IgD-negative memory B cell (primary cell): ENCODE measurements around the gene MPST. TPM values are rescaled to one million over a fixed set of nuclear protein-coding genes. Genes with fewer than 3 reads are reported as not detected.
"Not testable (repeated sequence)": the region's sequence is repeated elsewhere in the genome, so short reads cannot be mapped to it uniquely, and the experiment has no call there.

Experiments used
- H3K27ac Mint-ChIP-seq, 3 donors: one replicate each; pipeline ENCODE4 v1.8.0; 2020 to 2022; ENCODE audit warnings: mild to moderate bottlenecking in 3 of 3, mixed read lengths in 3 of 3, moderate library complexity in 1 of 3
- H3K27me3 Mint-ChIP-seq: one replicate; pipeline ENCODE4 v1.8.0; 2021; ENCODE audit warnings: mixed read lengths
- H3K36me3 Mint-ChIP-seq: one replicate; pipeline ENCODE4 v1.8.0; 2020; ENCODE audit warnings: mild to moderate bottlenecking, mixed read lengths
- H3K4me1 Mint-ChIP-seq, 3 donors: one replicate each; pipeline ENCODE4 v1.8.0; 2020 to 2022; ENCODE audit warnings: mixed read lengths in 3 of 3, mild to moderate bottlenecking in 1 of 3
- H3K4me3 Mint-ChIP-seq, 4 donors: one replicate each; pipeline ENCODE4 v1.8.0; 2020 to 2022; ENCODE audit warnings: mild to moderate bottlenecking in 4 of 4, mixed read lengths in 4 of 4, moderate library complexity in 3 of 4
- H3K9me3 Mint-ChIP-seq, 3 donors: one replicate each; pipeline ENCODE4 v1.8.0; 2020 to 2021; ENCODE audit warnings: mixed read lengths in 3 of 3, mild to moderate bottlenecking in 1 of 3
- polyA plus RNA-seq: library from polyadenylated mRNA; unstranded; fragments of 300-500 nt; fragmentation: Illumina TruSeq; gene quantifications from one replicate; pipeline ENCODE4 v1.2.3, GENCODE V29; 2021

Gene MPST
- polyA plus RNA-seq, 1 donor from 2014 or later: 16.2 TPM

DNA sequence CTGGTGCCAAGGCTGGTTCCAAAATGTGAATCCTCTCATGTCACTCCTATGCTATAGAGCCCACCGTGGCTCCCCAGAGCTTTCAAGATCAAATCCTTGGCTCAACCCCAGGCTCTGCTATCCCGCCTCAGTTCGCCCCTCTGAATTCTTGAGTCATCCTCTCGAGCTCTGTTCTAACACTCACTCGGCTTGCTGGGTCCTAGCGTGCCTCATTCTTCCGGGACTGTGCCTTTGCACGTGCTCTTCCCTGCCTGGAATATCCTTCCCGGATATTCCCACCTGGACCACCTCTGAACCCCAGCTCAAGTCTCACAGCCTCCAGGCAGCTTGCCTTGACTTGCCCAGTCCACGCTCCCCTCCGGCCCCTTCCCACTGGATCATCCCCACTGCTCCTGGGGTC, 45.0 kb downstream of the MPST start:
- Mint-ChIP-seq H3K9me3 (no peaks in the 10 kb centered on the region), H3K27me3 (peaks cover 10% of the 10 kb centered on the region), H3K4me3 (no peak overlapping the region), H3K4me1 (peaks cover 0 to 1% (median 0%) of the 10 kb centered on the region in 3 donors), H3K27ac (no peak overlapping the region), H3K36me3 (peaks cover 3% of the 10 kb centered on the region)

DNA sequence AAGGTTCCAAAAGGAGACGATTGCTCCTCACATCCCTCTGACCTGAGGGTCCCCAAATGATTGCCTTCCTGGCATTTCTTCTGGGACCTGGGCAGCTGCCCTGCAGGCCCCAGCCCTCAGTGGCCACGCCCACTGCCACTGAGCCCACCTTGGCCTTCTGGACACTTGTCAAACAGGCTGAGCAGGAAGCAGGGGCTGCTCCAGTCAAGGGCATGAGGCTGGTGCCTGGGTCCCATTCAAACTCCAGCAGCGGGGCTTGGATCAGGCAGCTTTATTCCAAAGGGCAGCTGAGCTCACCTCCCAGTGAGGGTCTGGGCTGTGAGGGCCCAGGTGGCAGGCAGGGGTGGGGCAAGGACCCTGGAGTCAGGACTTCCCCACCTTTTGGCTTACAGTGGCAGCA, 45.6 kb downstream of the MPST start:
- Mint-ChIP-seq H3K4me3 (no peak overlapping the region), H3K4me1 (peaks cover 0 to 1% (median 0%) of the 10 kb centered on the region in 3 donors), H3K36me3 (peaks cover 3% of the 10 kb centered on the region), H3K27ac (no peak overlapping the region), H3K27me3 (peaks cover 17% of the 10 kb centered on the region), H3K9me3 (no peaks in the 10 kb centered on the region)

GRCh38 chr22:37065961-37066360, 46.4 kb downstream of the MPST start:
- no peak overlapping the region for H3K4me3 Mint-ChIP-seq
- no peaks in the 10 kb centered on the region for H3K9me3 Mint-ChIP-seq
- peaks cover 17% of the 10 kb centered on the region for H3K27me3 Mint-ChIP-seq
- H3K36me3 Mint-ChIP-seq: peaks cover 3% of the 10 kb centered on the region
- H3K27ac Mint-ChIP-seq: no peak overlapping the region
- peaks cover 0 to 1% (median 0%) of the 10 kb centered on the region in 3 donors for H3K4me1 Mint-ChIP-seq

- H3K27ac Mint-ChIP-seq: no peak overlapping the region
- peaks cover 17% of the 10 kb centered on the region for H3K27me3 Mint-ChIP-seq
- peaks cover 0 to 1% (median 0%) of the 10 kb centered on the region in 3 donors for H3K4me1 Mint-ChIP-seq
- H3K9me3 Mint-ChIP-seq: no peaks in the 10 kb centered on the region
- no peak overlapping the region for H3K4me3 Mint-ChIP-seq
- peaks cover 3% of the 10 kb centered on the region for H3K36me3 Mint-ChIP-seq
Observed at GRCh38 chr22:37067428-37067827, 47.9 kb downstream of the MPST start.

DNA sequence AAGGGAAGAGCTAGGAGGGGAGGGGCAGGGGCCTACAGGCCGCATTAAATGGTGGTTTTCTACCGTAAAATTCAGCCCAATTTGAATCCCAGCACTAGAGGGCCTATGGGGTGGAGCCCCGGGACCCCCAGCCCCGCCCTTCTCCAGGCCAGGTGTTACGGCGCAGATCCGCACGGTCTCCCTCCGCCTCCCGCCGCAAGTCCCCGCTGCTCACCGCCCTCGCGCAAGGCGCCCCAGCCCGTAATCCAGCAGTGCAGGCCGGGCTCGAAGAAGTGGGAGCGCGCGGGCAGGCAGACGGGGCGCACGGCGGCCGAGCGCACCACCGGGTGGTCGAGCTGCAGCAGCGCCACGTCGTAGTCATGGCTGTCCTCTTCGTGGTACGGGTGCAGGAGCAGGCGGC, 49.3 kb downstream of the MPST start:
- Mint-ChIP-seq H3K27ac (no peak overlapping the region), H3K36me3 (no peaks in the 10 kb centered on the region), H3K9me3 (no peaks in the 10 kb centered on the region), H3K27me3 (peaks cover 17% of the 10 kb centered on the region), H3K4me1 (peaks cover 0 to 1% (median 0%) of the 10 kb centered on the region in 3 donors), H3K4me3 (no peak overlapping the region)

DNA sequence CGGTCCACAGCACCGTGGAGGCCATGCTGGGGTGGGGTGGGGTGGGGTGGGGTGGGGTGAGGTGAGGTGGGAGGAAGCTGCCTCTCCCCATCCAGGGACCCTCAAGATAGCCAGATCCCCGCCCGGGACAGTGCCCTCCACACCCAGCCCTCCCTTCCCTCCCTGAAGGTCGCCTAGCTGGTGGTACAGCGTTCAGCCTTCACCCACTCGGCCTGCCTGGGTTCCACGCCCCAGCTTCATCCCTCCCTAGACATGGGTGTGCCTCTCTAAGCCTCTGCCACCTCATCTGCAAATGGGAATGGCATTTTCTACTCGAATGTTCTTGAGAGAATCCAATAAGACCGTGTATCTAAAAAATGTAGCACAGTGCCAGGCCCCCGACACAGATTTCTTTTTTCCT, 49.8 kb downstream of the MPST start:
- Mint-ChIP-seq H3K4me1 (peaks cover 0 to 1% (median 0%) of the 10 kb centered on the region in 3 donors), H3K9me3 (no peaks in the 10 kb centered on the region), H3K27ac (no peak overlapping the region), H3K4me3 (no peak overlapping the region), H3K27me3 (peaks cover 18% of the 10 kb centered on the region), H3K36me3 (no peaks in the 10 kb centered on the region)

DNA sequence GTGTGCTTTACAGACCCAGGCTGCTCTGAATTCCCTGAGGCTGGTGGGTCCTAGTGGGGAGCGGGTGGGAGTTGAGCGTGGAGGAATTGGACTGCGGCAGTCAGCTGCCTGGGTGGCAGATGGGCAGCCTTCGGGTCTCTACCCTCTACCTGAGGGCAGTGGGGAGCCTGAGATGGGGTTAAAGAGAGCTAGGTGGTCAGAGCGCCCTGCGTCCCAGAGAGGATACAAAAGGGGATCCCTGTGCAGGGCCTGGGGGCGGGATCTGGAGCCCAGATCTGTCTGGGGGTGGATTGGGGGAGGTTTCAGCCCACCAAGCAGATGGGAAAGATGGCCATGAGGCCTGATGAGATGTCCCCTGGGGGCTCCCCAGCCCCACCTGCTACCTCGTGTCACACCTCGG, 50.2 kb downstream of the MPST start:
- Mint-ChIP-seq H3K4me1 (peaks cover 0 to 1% (median 0%) of the 10 kb centered on the region in 3 donors), H3K27ac (no peak overlapping the region), H3K27me3 (peaks cover 22% of the 10 kb centered on the region), H3K4me3 (no peak overlapping the region), H3K36me3 (no peaks in the 10 kb centered on the region), H3K9me3 (no peaks in the 10 kb centered on the region)

DNA sequence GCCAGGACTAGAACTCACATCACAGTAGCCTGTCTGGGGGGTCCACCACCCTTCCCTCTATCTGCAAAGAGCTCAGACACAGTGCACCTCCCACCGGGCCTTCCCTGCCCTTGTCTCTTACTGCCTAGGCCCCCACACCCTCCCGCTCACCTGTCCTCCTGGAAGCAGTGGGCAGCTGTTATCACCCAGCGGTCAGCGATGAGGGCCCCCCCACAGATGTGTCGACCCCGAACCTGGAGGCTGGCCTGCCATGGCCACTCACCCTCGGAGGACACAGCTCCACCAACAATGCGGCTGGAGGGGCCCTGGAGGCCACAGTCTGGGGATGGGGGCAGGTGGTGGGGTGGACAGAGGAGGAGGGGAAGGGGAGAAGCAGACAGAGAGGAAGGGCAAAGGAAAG, 50.8 kb downstream of the MPST start:
- H3K27me3 Mint-ChIP-seq: peaks cover 25% of the 10 kb centered on the region
- peaks cover 0 to 1% (median 0%) of the 10 kb centered on the region in 3 donors for H3K4me1 Mint-ChIP-seq
- H3K36me3 Mint-ChIP-seq: no peaks in the 10 kb centered on the region
- no peaks in the 10 kb centered on the region for H3K9me3 Mint-ChIP-seq
- no peak overlapping the region for H3K4me3 Mint-ChIP-seq
- H3K27ac Mint-ChIP-seq: no peak overlapping the region

- H3K27me3 Mint-ChIP-seq: peaks cover 25% of the 10 kb centered on the region
- H3K9me3 Mint-ChIP-seq: no peaks in the 10 kb centered on the region
- H3K4me1 Mint-ChIP-seq: peaks cover 0 to 1% (median 0%) of the 10 kb centered on the region in 3 donors
- H3K36me3 Mint-ChIP-seq: no peaks in the 10 kb centered on the region
- H3K27ac Mint-ChIP-seq: no peak overlapping the region
- H3K4me3 Mint-ChIP-seq: no peak overlapping the region
Observed at GRCh38 chr22:37070744-37071143, 51.2 kb downstream of the MPST start.

DNA sequence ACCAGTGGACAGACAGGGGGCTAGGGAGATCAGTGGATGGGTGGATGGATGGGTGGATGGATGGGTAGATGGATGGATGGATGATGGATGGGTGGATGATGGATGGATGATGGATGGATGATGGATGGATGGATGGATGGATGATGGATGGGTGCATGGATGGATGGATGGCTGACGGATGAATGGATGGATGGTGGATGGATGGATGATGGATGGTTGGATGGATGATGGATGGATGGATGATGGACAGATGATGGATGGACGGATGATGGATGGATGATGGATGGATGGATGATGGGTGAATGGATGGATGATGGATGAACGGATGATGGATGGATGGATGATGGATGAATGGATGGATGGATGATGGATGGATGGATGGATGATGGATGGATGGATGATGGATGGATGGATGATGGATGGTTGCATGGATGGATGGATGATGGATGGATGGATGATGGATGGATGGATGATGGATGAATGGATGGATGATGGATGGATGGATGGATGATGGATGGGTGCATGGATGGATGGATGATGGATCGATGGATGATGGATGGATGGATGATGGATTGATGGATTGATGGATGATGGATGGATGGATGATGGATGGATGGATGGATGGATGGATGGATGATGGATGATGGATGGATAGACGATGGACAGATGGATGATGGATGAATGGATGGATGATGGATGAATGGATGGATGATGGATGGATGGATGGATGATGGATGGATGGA, 52.5 kb downstream of the MPST start:
- not testable (repeated sequence) for H3K9me3 Mint-ChIP-seq, H3K36me3 Mint-ChIP-seq, H3K4me3 Mint-ChIP-seq, H3K4me1 Mint-ChIP-seq, H3K27ac Mint-ChIP-seq
- H3K27me3 Mint-ChIP-seq: peaks cover 24% of the 10 kb centered on the region

- H3K9me3 Mint-ChIP-seq: no peaks in the 10 kb centered on the region
- no peak overlapping the region for H3K27ac Mint-ChIP-seq
- H3K27me3 Mint-ChIP-seq: peaks cover 20% of the 10 kb centered on the region
- H3K36me3 Mint-ChIP-seq: no peaks in the 10 kb centered on the region
- H3K4me3 Mint-ChIP-seq: no peak overlapping the region
- H3K4me1 Mint-ChIP-seq: no peaks in the 10 kb centered on the region
Observed at GRCh38 chr22:37072673-37073072, 53.1 kb downstream of the MPST start.

DNA sequence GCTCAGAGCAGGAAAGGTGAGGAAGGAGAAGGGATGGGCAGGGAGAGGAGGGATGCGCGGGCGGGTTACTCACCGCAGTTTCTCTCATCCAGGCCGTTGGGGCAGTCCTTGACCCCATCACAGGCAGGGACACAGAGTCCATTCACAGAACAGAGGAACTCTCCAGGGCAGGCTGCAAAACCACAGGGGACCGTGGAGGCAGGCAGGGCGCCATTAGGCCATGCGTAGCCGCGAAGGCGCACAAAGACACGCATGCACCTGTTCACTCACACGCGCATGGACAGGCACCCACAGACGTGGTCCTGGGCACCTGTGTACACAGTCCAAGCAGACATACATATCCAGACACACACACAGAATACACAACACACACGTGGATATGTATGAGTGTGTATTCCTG, 55.0 kb downstream of the MPST start:
- no peaks in the 10 kb centered on the region for H3K36me3 Mint-ChIP-seq
- no peak overlapping the region for H3K4me3 Mint-ChIP-seq
- no peaks in the 10 kb centered on the region for H3K9me3 Mint-ChIP-seq
- peaks cover 16% of the 10 kb centered on the region for H3K27me3 Mint-ChIP-seq
- H3K27ac Mint-ChIP-seq: no peak overlapping the region
- peaks cover 0 to 9% (median 5%) of the 10 kb centered on the region in 3 donors for H3K4me1 Mint-ChIP-seq

GRCh38 chr22:37075046-37075445, 55.5 kb downstream of the MPST start:
- peaks cover 11% of the 10 kb centered on the region for H3K27me3 Mint-ChIP-seq
- no peak overlapping the region for H3K4me3 Mint-ChIP-seq
- H3K4me1 Mint-ChIP-seq: peaks cover 0 to 9% (median 5%) of the 10 kb centered on the region in 3 donors
- H3K9me3 Mint-ChIP-seq: no peaks in the 10 kb centered on the region
- no peak overlapping the region for H3K27ac Mint-ChIP-seq
- no peaks in the 10 kb centered on the region for H3K36me3 Mint-ChIP-seq

- H3K27me3 Mint-ChIP-seq: peaks cover 10% of the 10 kb centered on the region
- no peak overlapping the region for H3K4me3 Mint-ChIP-seq
Observed at GRCh38 chr22:37075822-37076433, 56.4 kb downstream of the MPST start.

GRCh38 chr22:37077802-37078448, 58.4 kb downstream of the MPST start:
- no peaks in the 10 kb centered on the region for H3K9me3 Mint-ChIP-seq
- H3K27ac Mint-ChIP-seq: peak overlapping the region in 2 of 3 donors; percentile 16 to 55
- peaks cover 10% of the 10 kb centered on the region for H3K27me3 Mint-ChIP-seq
- H3K4me3 Mint-ChIP-seq: no peak overlapping the region
- peaks cover 0 to 12% (median 5%) of the 10 kb centered on the region in 3 donors for H3K4me1 Mint-ChIP-seq
- no peaks in the 10 kb centered on the region for H3K36me3 Mint-ChIP-seq

More at GRCh38 chr22:37075822-37076433, 56.4 kb downstream of the MPST start:
- Mint-ChIP-seq H3K9me3 (no peaks in the 10 kb centered on the region), H3K27ac (no peak overlapping the region), H3K4me1 (peaks cover 0 to 12% (median 5%) of the 10 kb centered on the region in 3 donors), H3K36me3 (no peaks in the 10 kb centered on the region)
